ENCODE results near the gene MBD4. TPM values are rescaled to one million over a fixed set of nuclear protein-coding genes. Genes with fewer than 3 reads are reported as not detected.

The MBD4 gene
- total and polyA plus RNA-seq, 11 donors = 10.8 to 42.3 (median 20.6) TPM

- Histone ChIP-seq H3K27ac (peak overlapping the region in 1 of 12 donors; percentile 46), H3K4me1 (peaks cover 0 to 24% (median 11%) of the 10 kb centered on the region in 12 donors), H3K9me3 (peaks cover 0 to 3% (median 0%) of the 10 kb centered on the region in 12 donors), H3K36me3 (peaks cover 0 to under 1% (median 0%) of the 10 kb centered on the region in 9 donors), H3K27me3 (no peaks in the 10 kb centered on the region), H3K4me3 (no peak overlapping the region)
- TF ChIP-seq POLR2A (IDR thresholded peaks at IDR 0.05) = no peak
- TF ChIP-seq CTCF (IDR thresholded peaks at IDR 0.05) = no peak
- 84 to 89% (median 87%) methylated on average over 4 of the region's 4 CpGs for WGBS, 4 donors
- intact Hi-C loops (cut with DNase I) = no loop called here
- no peak for DNase-seq
- no peak for ATAC-seq
Observed at GRCh38 chr3:129424185-129424841, 15.4 kb downstream of the MBD4 start.

GRCh38 chr3:129422897-129423296 lies 16.9 kb downstream of the MBD4 start:
- 81 to 100% (median 86%) methylated on average over 1 of the region's 1 CpG for WGBS, 4 donors
- no peak overlapping the region for H3K4me3 ChIP-seq
- no peak for ATAC-seq
- no peaks in the 10 kb centered on the region for H3K27me3 ChIP-seq
- TF ChIP-seq POLR2A (IDR thresholded peaks at IDR 0.05) (no peak), CTCF (IDR thresholded peaks at IDR 0.05) (no peak)
- peaks cover 0 to 3% (median 0%) of the 10 kb centered on the region in 12 donors for H3K9me3 ChIP-seq
- H3K4me1 ChIP-seq = peaks cover 0 to 15% (median 4%) of the 10 kb centered on the region in 12 donors
- H3K36me3 ChIP-seq = no peaks in the 10 kb centered on the region
- intact Hi-C loops (cut with DNase I) = no loop called here
- DNase-seq = no peak
- H3K27ac ChIP-seq = no peak overlapping the region

GRCh38 chr3:129421988-129422745 lies 17.6 kb downstream of the MBD4 start:
- Histone ChIP-seq H3K4me1 (peaks cover 0 to 15% (median 7%) of the 10 kb centered on the region in 12 donors), H3K36me3 (no peaks in the 10 kb centered on the region), H3K27ac (no peak overlapping the region), H3K27me3 (no peaks in the 10 kb centered on the region), H3K4me3 (no peak overlapping the region), H3K9me3 (peaks cover 0 to 3% (median 0%) of the 10 kb centered on the region in 12 donors)
- no peak for ATAC-seq
- DNase-seq = no peak
- TF ChIP-seq CTCF (IDR thresholded peaks at IDR 0.05) (peak in 1 of 12 donors; percentile 11), POLR2A (IDR thresholded peaks at IDR 0.05) (no peak)
- intact Hi-C loops (cut with DNase I) = no loop called here
- WGBS, 4 donors = 74 to 81% (median 78%) methylated on average over 6 of the region's 6 CpGs

- H3K9me3 ChIP-seq = peaks cover 0 to 3% (median 0%) of the 10 kb centered on the region in 12 donors
- no peak for DNase-seq
- intact Hi-C loops (cut with DNase I) = no loop called here
Observed at GRCh38 chr3:129421236-129421883, 18.4 kb downstream of the MBD4 start.

More at GRCh38 chr3:129421236-129421883, 18.4 kb downstream of the MBD4 start:
- H3K27ac ChIP-seq = no peak overlapping the region
- WGBS, 4 donors = 94 to 96% (median 95%) methylated on average over 12 of the region's 12 CpGs
- peaks cover 0 to 20% (median 8%) of the 10 kb centered on the region in 12 donors for H3K4me1 ChIP-seq
- H3K36me3 ChIP-seq = no peaks in the 10 kb centered on the region
- no peaks in the 10 kb centered on the region for H3K27me3 ChIP-seq
- no peak for ATAC-seq
- no peak overlapping the region for H3K4me3 ChIP-seq
- TF ChIP-seq POLR2A (IDR thresholded peaks at IDR 0.05) = no peak
- no peak for TF ChIP-seq CTCF (IDR thresholded peaks at IDR 0.05)
